ENCODE measurements around the gene MEF2D. TPM values are rescaled to one million over a fixed set of nuclear protein-coding genes. Genes with fewer than 3 reads are reported as not detected.

Gene MEF2D
- total RNA-seq, 2 experiments from 2014 or later = 155 to 162 TPM

DNA sequence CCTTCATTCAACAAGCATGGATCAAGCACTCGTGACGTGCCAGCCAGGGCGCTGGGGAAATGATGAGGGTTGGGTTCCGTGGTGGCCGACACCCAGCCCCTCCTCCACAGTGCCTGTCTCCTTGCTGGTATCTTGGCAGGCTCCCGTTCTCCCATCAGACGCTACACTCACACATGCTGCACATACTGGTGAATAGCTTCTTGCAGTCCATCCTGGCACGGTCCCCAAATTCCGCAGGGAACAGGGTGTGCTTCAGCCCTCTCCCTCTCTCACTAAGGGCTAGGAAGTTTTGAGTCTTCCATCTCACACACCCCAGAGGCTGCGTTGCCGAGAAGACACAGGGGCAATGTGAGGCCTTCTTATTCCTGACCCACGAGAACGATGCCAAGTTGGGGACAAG lies 10.1 kb upstream of the MEF2D start:
- ChIA-PET POLR2A (no interaction called here), CTCF (interaction anchor here (0.6 to 1.4 kb wide), 2 partner anchors 10 to 58 kb away, joined by 3 to 5 read pairs; partner anchors contain the start of gene MEF2D)
- H3K9me3 ChIP-seq (ENCODE audit: control insufficient read depth in 1 of 2, insufficient read depth in 1 of 2, low read length in 2 of 2) = no peaks in the 10 kb centered on the region
- H3K27me3 ChIP-seq (ENCODE audit: control insufficient read depth in 1 of 2, insufficient read depth in 2 of 2, low read length in 2 of 2) = no peaks in the 10 kb centered on the region
- no peak overlapping the region for H3K27ac ChIP-seq (ENCODE audit: low read depth in 1 of 2, low read length in 2 of 2)
- Mint-ChIP-seq H3K4me3 (no peak overlapping the region), H3K4me1 (ENCODE audit: low read depth) (peaks cover 43% of the 10 kb centered on the region), H3K9me3 (no peaks in the 10 kb centered on the region), H3K27me3 (no peaks in the 10 kb centered on the region), H3K36me3 (ENCODE audit: low read depth) (no peaks in the 10 kb centered on the region), H3K27ac (peak overlapping the region; percentile 39)
- no peaks in the 10 kb centered on the region for H3K36me3 ChIP-seq (ENCODE audit: insufficient read depth, low read length)
- H3K4me1 ChIP-seq (ENCODE audit: insufficient read depth, low read length) = peaks cover 21% of the 10 kb centered on the region
- DNase-seq (no peak), ATAC-seq (ENCODE audit: poor library complexity) (no peak)
- TF ChIP-seq, protein P1, sequence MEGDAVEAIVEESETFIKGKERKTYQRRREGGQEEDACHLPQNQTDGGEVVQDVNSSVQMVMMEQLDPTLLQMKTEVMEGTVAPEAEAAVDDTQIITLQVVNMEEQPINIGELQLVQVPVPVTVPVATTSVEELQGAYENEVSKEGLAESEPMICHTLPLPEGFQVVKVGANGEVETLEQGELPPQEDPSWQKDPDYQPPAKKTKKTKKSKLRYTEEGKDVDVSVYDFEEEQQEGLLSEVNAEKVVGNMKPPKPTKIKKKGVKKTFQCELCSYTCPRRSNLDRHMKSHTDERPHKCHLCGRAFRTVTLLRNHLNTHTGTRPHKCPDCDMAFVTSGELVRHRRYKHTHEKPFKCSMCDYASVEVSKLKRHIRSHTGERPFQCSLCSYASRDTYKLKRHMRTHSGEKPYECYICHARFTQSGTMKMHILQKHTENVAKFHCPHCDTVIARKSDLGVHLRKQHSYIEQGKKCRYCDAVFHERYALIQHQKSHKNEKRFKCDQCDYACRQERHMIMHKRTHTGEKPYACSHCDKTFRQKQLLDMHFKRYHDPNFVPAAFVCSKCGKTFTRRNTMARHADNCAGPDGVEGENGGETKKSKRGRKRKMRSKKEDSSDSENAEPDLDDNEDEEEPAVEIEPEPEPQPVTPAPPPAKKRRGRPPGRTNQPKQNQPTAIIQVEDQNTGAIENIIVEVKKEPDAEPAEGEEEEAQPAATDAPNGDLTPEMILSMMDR (IDR thresholded peaks at IDR 0.05) = no peak
- intact Hi-C loops (cut with DNase I, micrococcal nuclease) = no loop called here
- no peak overlapping the region for H3K4me3 ChIP-seq (ENCODE audit: low read length)

DNA sequence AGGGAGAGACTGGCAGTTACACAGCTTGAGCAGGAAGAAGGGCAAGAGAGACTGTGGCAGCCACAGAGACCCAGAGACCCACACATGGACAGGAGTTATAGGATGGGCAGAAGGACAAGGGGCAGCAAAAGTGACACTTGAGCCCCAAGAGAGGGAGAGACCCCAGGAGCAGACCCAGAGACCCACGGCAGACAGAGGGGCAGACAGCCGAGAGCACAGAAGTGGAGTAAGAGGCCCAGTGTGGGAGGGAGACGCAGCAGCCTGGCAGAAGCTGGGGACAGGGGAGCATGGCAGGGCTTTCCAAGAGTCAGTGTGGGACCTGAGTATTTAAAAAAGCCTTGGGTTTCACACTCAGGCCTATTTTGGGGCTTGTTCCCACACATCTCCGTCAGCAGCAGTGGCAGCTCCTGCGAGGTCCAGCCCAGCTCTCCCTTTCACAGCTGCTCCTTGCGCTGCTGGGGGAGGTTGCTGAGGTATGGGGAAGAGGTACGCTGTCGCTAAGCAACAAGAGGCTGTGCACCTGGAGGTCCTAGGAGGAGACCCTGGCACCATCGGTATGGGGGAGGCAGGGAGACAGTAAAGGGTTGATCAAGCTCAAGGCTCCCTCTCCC lies 9.0 kb upstream of the MEF2D start:
- H3K4me3 Mint-ChIP-seq = no peak overlapping the region

DNA sequence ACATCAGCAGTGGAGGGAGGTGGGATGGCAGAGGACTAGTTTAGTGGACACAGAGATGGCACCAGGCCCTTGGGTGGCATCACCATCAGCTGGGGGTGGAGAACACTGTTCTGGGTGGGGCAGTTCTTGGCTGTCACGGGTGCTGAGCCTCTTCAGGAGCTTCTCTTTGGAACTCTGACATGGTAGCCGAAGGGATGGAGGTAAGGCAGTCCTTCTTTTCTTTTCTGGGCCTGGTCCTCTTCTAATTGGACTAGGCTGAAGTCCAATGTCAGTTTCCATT lies 8.3 kb upstream of the MEF2D start:
- no peaks in the 10 kb centered on the region for H3K27me3 Mint-ChIP-seq
- ChIA-PET CTCF (interaction anchor here (1.1 kb wide), 1 partner anchor 99 kb away, joined by 3 read pairs; no protein-coding TSS in a partner anchor), POLR2A (interaction anchor here (1.1 to 1.5 kb wide), 4 partner anchors 8 to 72 kb away, joined by 3 to 8 read pairs (median 5); partner anchors contain the start of gene MEF2D)
- Histone ChIP-seq H3K27me3 (ENCODE audit: control insufficient read depth in 1 of 2, insufficient read depth in 2 of 2, low read length in 2 of 2) (no peaks in the 10 kb centered on the region), H3K4me3 (ENCODE audit: low read length) (no peak overlapping the region), H3K36me3 (ENCODE audit: insufficient read depth, low read length) (no peaks in the 10 kb centered on the region), H3K27ac (ENCODE audit: low read depth in 1 of 2, low read length in 2 of 2) (no peak overlapping the region), H3K4me1 (ENCODE audit: insufficient read depth, low read length) (peaks cover 39% of the 10 kb centered on the region), H3K9me3 (ENCODE audit: control insufficient read depth in 1 of 2, insufficient read depth in 1 of 2, low read length in 2 of 2) (no peaks in the 10 kb centered on the region)
- H3K36me3 Mint-ChIP-seq (ENCODE audit: low read depth) = peaks cover 4% of the 10 kb centered on the region
- H3K4me3 Mint-ChIP-seq = no peak overlapping the region
- intact Hi-C loops (cut with DNase I, micrococcal nuclease) = loop anchor here (5.0 to 10.0 kb wide), 3 partner anchors 73 to 256 kb away; partner anchors contain the start of genes ISG20L2 (in 1 of the 2), METTL25B (in 1 of the 2) and PRCC (in 1 of the 2)
- ATAC-seq (ENCODE audit: poor library complexity) (no peak), DNase-seq (peak in 1 of 14 experiments; percentile 7)
- TF ChIP-seq, protein P1 (IDR thresholded peaks at IDR 0.05) = no peak
- H3K27ac Mint-ChIP-seq = peak overlapping the region; percentile 97
- peaks cover 60% of the 10 kb centered on the region for H3K4me1 Mint-ChIP-seq (ENCODE audit: low read depth)
- H3K9me3 Mint-ChIP-seq = no peaks in the 10 kb centered on the region

More for the DNA sequence above, 9.0 kb upstream of the MEF2D start:
- Histone ChIP-seq H3K4me3 (ENCODE audit: low read length) (no peak overlapping the region), H3K27ac (ENCODE audit: low read depth in 1 of 2, low read length in 2 of 2) (no peak overlapping the region), H3K27me3 (ENCODE audit: control insufficient read depth in 1 of 2, insufficient read depth in 2 of 2, low read length in 2 of 2) (no peaks in the 10 kb centered on the region), H3K9me3 (ENCODE audit: control insufficient read depth in 1 of 2, insufficient read depth in 1 of 2, low read length in 2 of 2) (no peaks in the 10 kb centered on the region), H3K4me1 (ENCODE audit: insufficient read depth, low read length) (peaks cover 32% of the 10 kb centered on the region), H3K36me3 (ENCODE audit: insufficient read depth, low read length) (no peaks in the 10 kb centered on the region)
- Mint-ChIP-seq H3K27ac (peak overlapping the region; percentile 97), H3K9me3 (no peaks in the 10 kb centered on the region), H3K27me3 (no peaks in the 10 kb centered on the region), H3K36me3 (ENCODE audit: low read depth) (peaks cover 4% of the 10 kb centered on the region), H3K4me1 (ENCODE audit: low read depth) (peaks cover 54% of the 10 kb centered on the region)
- TF ChIP-seq, protein P1 (IDR thresholded peaks at IDR 0.05) = no peak
- DNase-seq = peak in 1 of 14 experiments; percentile 11
- intact Hi-C loops (cut with DNase I, micrococcal nuclease) = loop anchor here (5.0 to 10.0 kb wide), 3 partner anchors 73 to 255 kb away; partner anchors contain the start of genes ISG20L2 (in 1 of the 2), METTL25B (in 1 of the 2) and PRCC (in 1 of the 2)
- no peak for ATAC-seq (ENCODE audit: poor library complexity)
- CTCF ChIA-PET = interaction anchor here (1.4 kb wide), 1 partner anchor 9 kb away, joined by 3 read pairs; the partner anchor contains the start of gene MEF2D
- POLR2A ChIA-PET = interaction anchor here (1.1 to 1.5 kb wide), 2 partner anchors 9 to 33 kb away, joined by 5 read pairs; partner anchors contain the start of gene MEF2D

All from CD4-positive, alpha-beta T cell (primary cell).